Fibroblast of lung (primary cell): ENCODE results near the gene ATXN2. TPM values are rescaled to one million over a fixed set of nuclear protein-coding genes. Genes with fewer than 3 reads are reported as not detected.

Experiments used
- DNase-seq, 2 donors: peaks; one replicate each; pipeline versions ENCODE4 v3.0.0 to v3.0.0-alpha.2; 2010; ENCODE audit warnings: low read depth in 2 of 2
- H2AFZ ChIP-seq: 2 replicates; pipeline ENCODE4 v1.5.1; 2012; ENCODE audit warnings: low read length, control low read depth, inconsistent platforms
- H3K27ac ChIP-seq: 2 replicates; pipeline ENCODE4 v1.5.1; 2011; ENCODE audit warnings: low read length, control low read depth; ENCODE audit not compliant: insufficient read depth
- H3K27me3 ChIP-seq: 2 replicates; pipeline ENCODE4 v1.5.1; 2011; ENCODE audit warnings: mild to moderate bottlenecking, low read length; ENCODE audit not compliant: control insufficient read depth, insufficient read depth
- H3K36me3 ChIP-seq: 2 replicates; pipeline ENCODE4 v1.5.1; 2011; ENCODE audit warnings: low read length; ENCODE audit not compliant: control insufficient read depth, insufficient read depth
- H3K4me1 ChIP-seq: 2 replicates; pipeline ENCODE4 v1.5.1; 2011; ENCODE audit warnings: low read length; ENCODE audit not compliant: control insufficient read depth, insufficient read depth; ENCODE audit errors: extremely low read depth
- H3K4me2 ChIP-seq: 2 replicates; pipeline ENCODE4 v1.5.1; 2011; ENCODE audit warnings: low read length, control low read depth; ENCODE audit not compliant: insufficient read depth; ENCODE audit errors: extremely low read depth
- H3K4me3 ChIP-seq, 4 experiments: fragments of 200-600 bp in 1 of 4; sonication (generic) in 1 of 4; replicated peaks in 1 of 4; 2 replicates each; pipeline ENCODE4 v1.5.1; 2011 to 2016; ENCODE audit warnings: low read length in 4 of 4, low read depth in 3 of 4, mild to moderate bottlenecking in 3 of 4, control low read depth in 2 of 4, inconsistent platforms in 1 of 4, mixed read lengths in 1 of 4; ENCODE audit not compliant: insufficient read depth in 1 of 4; ENCODE audit errors: control extremely low read depth in 1 of 4
- H3K79me2 ChIP-seq: 2 replicates; pipeline ENCODE4 v1.5.1; 2012; ENCODE audit warnings: mild to moderate bottlenecking, low read length, inconsistent platforms; ENCODE audit not compliant: control insufficient read depth, insufficient read depth
- H3K9ac ChIP-seq: 2 replicates; pipeline ENCODE4 v1.5.1; 2011; ENCODE audit warnings: mild to moderate bottlenecking, low read length, control low read depth; ENCODE audit not compliant: insufficient read depth
- H3K9me3 ChIP-seq: 2 replicates; pipeline ENCODE4 v1.5.1; 2012; ENCODE audit warnings: low read depth, low read length; ENCODE audit not compliant: control insufficient read depth, insufficient read depth
- H4K20me1 ChIP-seq: 2 replicates; pipeline ENCODE4 v1.5.1; 2011; ENCODE audit warnings: low read length; ENCODE audit not compliant: control insufficient read depth, insufficient read depth; ENCODE audit errors: extremely low read depth
- CTCF ChIP-seq, 2 donors: IDR thresholded peaks in 1 of 2; conservative IDR thresholded peaks in 1 of 2; 1 replicate in 1 of 2; 2 replicates in 1 of 2; pipeline ENCODE4 v1.5.1; 2011 to 2012; ENCODE audit warnings: low read length in 2 of 2, control low read depth in 1 of 2, inconsistent platforms in 1 of 2, low read depth in 1 of 2, mild to moderate bottlenecking in 1 of 2
- EZH2 ChIP-seq: IDR thresholded peaks from 2 replicates; pipeline ENCODE4 v1.5.1; 2012; ENCODE audit warnings: low read length, control low read depth, mild to moderate bottlenecking; ENCODE audit errors: missing control alignments
- polyA plus RNA-seq, 2 donors: library from polyadenylated mRNA; depleted of rRNA in 1 of 2; stranded (reverse) in 1 of 2; unstranded in 1 of 2; fragments of >200 nt; gene quantifications; 2 replicates each; pipeline ENCODE4 v1.2.1, GENCODE V29; 2011 to 2012; ENCODE audit warnings: missing spikeins in 1 of 2
- total RNA-seq: library from RNA; depleted of rRNA; stranded (reverse); fragments of >200 nt; gene quantifications from 2 replicates; pipeline ENCODE4 v1.2.1, GENCODE V29; 2014

ATXN2 gene
- total and polyA plus RNA-seq, 2 donors (not counting 1 experiment from before 2014, with no cell fraction given) = 25.9 to 31.2 TPM

DNA sequence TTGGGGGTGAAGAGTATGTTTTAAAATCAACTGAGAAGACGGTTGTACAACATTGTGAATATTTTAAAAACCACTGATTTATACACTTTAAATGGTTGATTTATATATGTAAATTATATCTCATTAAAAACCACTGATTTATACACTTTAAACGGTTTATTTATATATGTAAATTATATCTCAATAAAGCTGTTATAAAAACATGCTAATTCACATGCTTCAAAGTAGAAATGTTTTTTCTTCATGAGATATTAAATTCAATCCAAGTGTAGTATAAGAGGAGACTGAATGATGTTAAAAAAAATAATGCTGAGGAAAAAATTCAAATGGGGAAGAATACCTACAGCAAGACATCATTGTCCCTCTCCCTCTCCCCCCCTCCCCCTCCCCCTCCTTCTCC lies 92.9 kb downstream of the ATXN2 start:
- H4K20me1 ChIP-seq = no peaks in the 10 kb centered on the region
- H3K9me3 ChIP-seq = no peaks in the 10 kb centered on the region
- no peak overlapping the region for H3K27ac ChIP-seq
- peaks cover 11% of the 10 kb centered on the region for H3K36me3 ChIP-seq
- TF ChIP-seq CTCF (conservative IDR thresholded peaks at IDR 0.05 in 1 of 2, IDR thresholded peaks at IDR 0.05 in 1 of 2; ENCODE audit: low read depth in 1 of 2, low read length in 2 of 2) = no peak
- TF ChIP-seq EZH2 = no peak
- no peak for DNase-seq
- no peaks in the 10 kb centered on the region for H3K27me3 ChIP-seq
- no peak overlapping the region for H3K4me2 ChIP-seq
- no peak overlapping the region for H3K4me3 ChIP-seq
- no peak overlapping the region for H3K9ac ChIP-seq
- no peaks in the 10 kb centered on the region for H3K4me1 ChIP-seq
- no peak overlapping the region for H2AFZ ChIP-seq
- no peaks in the 10 kb centered on the region for H3K79me2 ChIP-seq

DNA sequence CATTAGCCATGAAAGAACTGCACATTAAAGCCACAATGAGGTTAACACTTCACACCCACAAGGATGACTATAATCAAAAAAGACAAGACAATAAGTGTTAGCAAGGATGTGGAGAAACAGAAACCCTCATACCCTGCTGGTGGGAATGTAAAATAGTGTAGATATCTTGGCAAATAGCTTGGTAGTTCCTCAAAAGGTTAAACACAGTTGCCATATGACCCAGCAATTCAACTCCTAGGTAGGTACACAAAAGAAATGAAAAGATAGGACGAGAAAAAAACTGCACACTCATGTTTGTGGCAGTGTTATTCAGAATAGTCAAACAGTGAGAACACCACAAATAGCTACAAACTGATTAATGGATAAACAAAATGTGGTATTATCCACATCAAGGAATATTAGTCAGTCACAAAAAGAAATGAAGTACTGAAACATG lies 93.5 kb downstream of the ATXN2 start:
- DNase-seq = peak in 1 of 2 donors; percentile 6

GRCh38 chr12:111503116-111503515 lies 96.0 kb downstream of the ATXN2 start:
- no peak overlapping the region for H3K4me3 ChIP-seq
- H3K36me3 ChIP-seq = peaks cover 13% of the 10 kb centered on the region
- H3K27me3 ChIP-seq = no peaks in the 10 kb centered on the region
- H2AFZ ChIP-seq = no peak overlapping the region
- TF ChIP-seq CTCF (conservative IDR thresholded peaks at IDR 0.05 in 1 of 2, IDR thresholded peaks at IDR 0.05 in 1 of 2; ENCODE audit: low read depth in 1 of 2, low read length in 2 of 2) (no peak), EZH2 (no peak)
- no peak overlapping the region for H3K4me2 ChIP-seq
- H4K20me1 ChIP-seq = no peaks in the 10 kb centered on the region
- H3K9ac ChIP-seq = no peak overlapping the region
- H3K4me1 ChIP-seq = no peaks in the 10 kb centered on the region
- peak in 1 of 2 donors; percentile 46 for DNase-seq
- H3K9me3 ChIP-seq = no peaks in the 10 kb centered on the region
- H3K27ac ChIP-seq = no peak overlapping the region
- no peaks in the 10 kb centered on the region for H3K79me2 ChIP-seq

More for the DNA sequence above, 93.5 kb downstream of the ATXN2 start:
- H3K9ac ChIP-seq = no peak overlapping the region
- no peak overlapping the region for H3K27ac ChIP-seq
- no peaks in the 10 kb centered on the region for H3K9me3 ChIP-seq
- no peak overlapping the region for H3K4me3 ChIP-seq
- H3K4me2 ChIP-seq = no peak overlapping the region
- H3K36me3 ChIP-seq = peaks cover 13% of the 10 kb centered on the region
- no peaks in the 10 kb centered on the region for H3K79me2 ChIP-seq
- H3K4me1 ChIP-seq = no peaks in the 10 kb centered on the region
- H2AFZ ChIP-seq = no peak overlapping the region
- H4K20me1 ChIP-seq = no peaks in the 10 kb centered on the region
- TF ChIP-seq EZH2 (no peak), CTCF (conservative IDR thresholded peaks at IDR 0.05 in 1 of 2, IDR thresholded peaks at IDR 0.05 in 1 of 2; ENCODE audit: low read depth in 1 of 2, low read length in 2 of 2) (no peak)
- no peaks in the 10 kb centered on the region for H3K27me3 ChIP-seq
